Measurements from ENCODE around the gene SPDYE3.
"Not testable (repeated sequence)": the region's sequence is repeated elsewhere in the genome, so short reads cannot be mapped to it uniquely, and the experiment has no call there.

Gene SPDYE3

GRCh38 chr7:100352984-100353684, 45.6 kb downstream of the SPDYE3 start:
- no peak for DNase-seq

GRCh38 chr7:100353685-100354330, 46.3 kb downstream of the SPDYE3 start:
- DNase-seq: no peak

- DNase-seq: no peak
Measured at GRCh38 chr7:100356416-100357068, 49.0 kb downstream of the SPDYE3 start.

GRCh38 chr7:100357131-100357561, 49.6 kb downstream of the SPDYE3 start:
- DNase-seq: no peak

- no peak for DNase-seq
Measured at GRCh38 chr7:100358027-100358856, 50.7 kb downstream of the SPDYE3 start, which contains the start of gene PILRB. TSS of gene PILRB (plus strand) at chr7:100358117. CDS start at chr7:100358303, 186 bp downstream.

- DNase-seq: no peak
Measured at GRCh38 chr7:100358857-100359212, 51.3 kb downstream of the SPDYE3 start.

- DNase-seq: no peak
Measured at GRCh38 chr7:100360135-100360854, 52.8 kb downstream of the SPDYE3 start.

GRCh38 chr7:100363098-100363497, 55.6 kb downstream of the SPDYE3 start:
- no peak for DNase-seq

GRCh38 chr7:100363797-100364196, 56.3 kb downstream of the SPDYE3 start:
- DNase-seq: not testable (repeated sequence)

- DNase-seq: no peak
Measured at GRCh38 chr7:100364480-100364879, 57.0 kb downstream of the SPDYE3 start.

- DNase-seq: not testable (repeated sequence)
Measured at GRCh38 chr7:100365998-100366367, 58.5 kb downstream of the SPDYE3 start.

GRCh38 chr7:100366411-100367250, 59.1 kb downstream of the SPDYE3 start:
- DNase-seq: no peak

- DNase-seq: no peak
Measured at GRCh38 chr7:100367251-100367620, 59.7 kb downstream of the SPDYE3 start.

GRCh38 chr7:100367676-100368613, 60.4 kb downstream of the SPDYE3 start:
- DNase-seq: no peak

- no peak for DNase-seq
Measured at GRCh38 chr7:100369105-100369504, 61.6 kb downstream of the SPDYE3 start.

GRCh38 chr7:100370303-100370702, 62.8 kb downstream of the SPDYE3 start:
- DNase-seq: no peak

- no peak for DNase-seq
Measured at GRCh38 chr7:100370746-100371145, 63.2 kb downstream of the SPDYE3 start.

GRCh38 chr7:100371561-100372171, 64.2 kb downstream of the SPDYE3 start:
- DNase-seq: no peak
